Measurements from ENCODE around the gene ROR1.

ROR1 gene

GRCh38 chr1:63983391-63984256 lies 209.8 kb downstream of the ROR1 start:
- no peak for DNase-seq

- no peak for DNase-seq
Measured at GRCh38 chr1:63984257-63984929, 210.6 kb downstream of the ROR1 start.

GRCh38 chr1:63984930-63985290 lies 211.1 kb downstream of the ROR1 start:
- no peak for DNase-seq

GRCh38 chr1:63987014-63987627 lies 213.3 kb downstream of the ROR1 start:
- no peak for DNase-seq

- no peak for DNase-seq
Measured at GRCh38 chr1:63987628-63988024, 213.8 kb downstream of the ROR1 start.

- no peak for DNase-seq
Measured at GRCh38 chr1:63988941-63989340, 215.1 kb downstream of the ROR1 start.

- no peak for DNase-seq
Measured at GRCh38 chr1:63991685-63992084, 217.9 kb downstream of the ROR1 start.

- no peak for DNase-seq
Measured at GRCh38 chr1:64000021-64000420, 226.2 kb downstream of the ROR1 start.

- no peak for DNase-seq
Measured at GRCh38 chr1:64001038-64001437, 227.2 kb downstream of the ROR1 start.

GRCh38 chr1:64004451-64005025 lies 230.7 kb downstream of the ROR1 start:
- no peak for DNase-seq

GRCh38 chr1:64005801-64006200 lies 232.0 kb downstream of the ROR1 start:
- DNase-seq = no peak

- no peak for DNase-seq
Measured at GRCh38 chr1:64006276-64007051, 232.6 kb downstream of the ROR1 start.

- no peak for DNase-seq
Measured at GRCh38 chr1:64010316-64010715, 236.5 kb downstream of the ROR1 start.

GRCh38 chr1:64013395-64013794 lies 239.6 kb downstream of the ROR1 start:
- no peak for DNase-seq

- DNase-seq = no peak
Measured at GRCh38 chr1:64019818-64020217, 246.0 kb downstream of the ROR1 start.

GRCh38 chr1:64021066-64021465 lies 247.2 kb downstream of the ROR1 start:
- DNase-seq = no peak

- no peak for DNase-seq
Measured at GRCh38 chr1:64025051-64025450, 251.2 kb downstream of the ROR1 start.

GRCh38 chr1:64029037-64029436 lies 255.2 kb downstream of the ROR1 start:
- no peak for DNase-seq

GRCh38 chr1:64030411-64030810 lies 256.6 kb downstream of the ROR1 start:
- no peak for DNase-seq

- no peak for DNase-seq
Measured at GRCh38 chr1:64031236-64031635, 257.4 kb downstream of the ROR1 start.

GRCh38 chr1:64033667-64034220 lies 259.9 kb downstream of the ROR1 start:
- DNase-seq = no peak

GRCh38 chr1:64036549-64036948 lies 262.7 kb downstream of the ROR1 start:
- DNase-seq = no peak

- DNase-seq = no peak
Measured at GRCh38 chr1:64038119-64038518, 264.3 kb downstream of the ROR1 start.
